HepG2 (cell line): ENCODE results near the gene TUT1. TPM values are rescaled to one million over a fixed set of nuclear protein-coding genes. Genes with fewer than 3 reads are reported as not detected.

Source experiments
- ATAD3A ChIP-seq: sonication (generic); formaldehyde crosslinking; IDR thresholded peaks from 2 replicates; pipeline ENCODE4 v1.4.0; 2020; ENCODE audit warnings: missing genetic modification reagents
- ATM ChIP-seq: fragments of 450-650 bp; IDR thresholded peaks from 2 replicates; pipeline ENCODE4 v1.7.1; 2017; ENCODE audit warnings: mild to moderate bottlenecking, borderline replicate concordance
- ETV5 ChIP-seq: IDR thresholded peaks from 2 replicates; pipeline ENCODE4 v1.6.1; 2018; ENCODE audit warnings: missing biosample characterization, missing genetic modification reagents, inconsistent platforms, borderline replicate concordance
- IKZF1 ChIP-seq: fragments of 450-650 bp; IDR thresholded peaks from 2 replicates; pipeline ENCODE4 v1.7.1; 2016
- PAXIP1 ChIP-seq: sonication (generic); formaldehyde crosslinking; conservative IDR thresholded peaks from 2 replicates; pipeline ENCODE4 v1.4.0; 2020; ENCODE audit warnings: mild to moderate bottlenecking, missing genetic modification reagents, moderate library complexity
- RBFOX2 ChIP-seq: fragments of 200-400 bp; formaldehyde crosslinking; IDR thresholded peaks from 2 replicates; pipeline ENCODE4 v1.6.1; 2017; ENCODE audit warnings: low read depth, mild to moderate bottlenecking, low read length
- TEAD2 ChIP-seq: sonication (generic); formaldehyde crosslinking; IDR thresholded peaks from 2 replicates; pipeline ENCODE4 v1.9.0; 2021; ENCODE audit warnings: missing genetic modification reagents
- ZBTB46 ChIP-seq: sonication (generic); formaldehyde crosslinking; IDR thresholded peaks from 2 replicates; pipeline ENCODE4 v1.4.0; 2020; ENCODE audit warnings: mild to moderate bottlenecking, missing genetic modification reagents, borderline replicate concordance
- ZEB1 ChIP-seq: IDR thresholded peaks from 2 replicates; pipeline ENCODE4 v1.6.1; 2012; ENCODE audit warnings: mild to moderate bottlenecking, low read depth, inconsistent platforms; ENCODE audit not compliant: insufficient replicate concordance
- ZFP36 ChIP-seq: fragments of 150-350 bp; IDR thresholded peaks from 2 replicates; pipeline ENCODE4 v1.6.1; 2018; ENCODE audit warnings: borderline replicate concordance, low read length, low read depth; ENCODE audit not compliant: partially characterized antibody
- ZNF276 ChIP-seq: sonication (generic); formaldehyde crosslinking; IDR thresholded peaks from 2 replicates; pipeline ENCODE4 v1.4.0; 2020; ENCODE audit warnings: mild to moderate bottlenecking, low read depth, missing genetic modification reagents
- ZNF280B ChIP-seq: sonication (generic); formaldehyde crosslinking; IDR thresholded peaks from 2 replicates; pipeline ENCODE4 v1.5.0; 2020; ENCODE audit warnings: missing genetic modification reagents, mild to moderate bottlenecking, borderline replicate concordance
- ZNF33A ChIP-seq: sonication (generic); formaldehyde crosslinking; IDR thresholded peaks from 2 replicates; pipeline ENCODE4 v1.5.1; 2020; ENCODE audit warnings: missing genetic modification reagents, mild to moderate bottlenecking, moderate library complexity, borderline replicate concordance
- ZNF414 ChIP-seq: sonication (generic); formaldehyde crosslinking; IDR thresholded peaks from 2 replicates; pipeline ENCODE4 v1.5.0; 2020; ENCODE audit warnings: missing genetic modification reagents
- ZNF800 ChIP-seq: sonication (generic); formaldehyde crosslinking; IDR thresholded peaks from 2 replicates; pipeline ENCODE4 v1.4.0; 2020; ENCODE audit warnings: missing genetic modification reagents
- ZNF891 ChIP-seq: sonication (generic); formaldehyde crosslinking; IDR thresholded peaks from 2 replicates; pipeline ENCODE4 v1.5.0; 2020; ENCODE audit warnings: mild to moderate bottlenecking, missing genetic modification reagents
- ZSCAN21 ChIP-seq: sonication (generic); formaldehyde crosslinking; IDR thresholded peaks from 2 replicates; pipeline ENCODE4 v1.8.0; 2022; ENCODE audit warnings: mild to moderate bottlenecking, missing genetic modification reagents, moderate library complexity, borderline replicate concordance
- polyA plus RNA-seq, 8 experiments: library from polyadenylated mRNA; depleted of rRNA in 3 of 8; stranded (reverse) in 7 of 8; unstranded in 1 of 8; fragments of >200 nt; fragmentation: Illumina TruSeq in 4 of 8; extraction: Trizol in 4 of 8; gene quantifications; 2 replicates each; pipeline versions ENCODE4 v1.2.1 to v1.2.3, GENCODE V29; 2011 to 2016; ENCODE audit warnings: low read depth in 4 of 8, missing spikeins in 1 of 8, mixed read lengths in 1 of 8; ENCODE audit not compliant: insufficient read depth in 1 of 8
- total RNA-seq, 5 experiments: library from RNA; depleted of rRNA; stranded (reverse); fragments of >200 nt; fragmentation: Illumina TruSeq; extraction: Trizol; gene quantifications; 2 replicates each; pipeline ENCODE4 v1.2.3, GENCODE V29; 2016; ENCODE audit warnings: low read depth in 1 of 5

TUT1 gene
- total and polyA plus RNA-seq, 2 of the 13 experiments (the other 11 are each of a cell fraction or from before 2014, with no cell fraction given), result 9.7 to 14.3 TPM

- no peak; the same call in 1 of the 2 replicates for TF ChIP-seq ZNF800
- no peak for TF ChIP-seq ATM
- TF ChIP-seq ZNF280B (CRISPR knock-in tag), result no peak
- TF ChIP-seq ZNF414 (CRISPR knock-in tag), result peak; percentile 65; the same call in 1 of the 2 replicates
- peak; percentile 94 for TF ChIP-seq ETV5 (CRISPR knock-in tag)
- peak; percentile 6 for TF ChIP-seq ZEB1
- TF ChIP-seq ZNF891 (CRISPR knock-in tag), result no peak
- TF ChIP-seq RBFOX2, result peak; percentile 63
- TF ChIP-seq ZBTB46 (CRISPR knock-in tag), result no peak; the same call in 1 of the 2 replicates
- TF ChIP-seq ZFP36, result no peak
- TF ChIP-seq TEAD2, result no peak
- TF ChIP-seq ZSCAN21 (CRISPR knock-in tag), result peak; percentile 80; the same call in 1 of the 2 replicates
- TF ChIP-seq IKZF1, result no peak
- peak; percentile 64 for TF ChIP-seq PAXIP1
- no peak for TF ChIP-seq ZNF33A (CRISPR knock-in tag)
- no peak for TF ChIP-seq ZNF276 (CRISPR knock-in tag)
- TF ChIP-seq ATAD3A, result no peak
These were observed at the start of gene TUT1 (continued) for GRCh38 chr11:62591448-62592145.
